IMR-90 (cell line): ENCODE measurements around the gene PYGB. TPM values are rescaled to one million over a fixed set of nuclear protein-coding genes. Genes with fewer than 3 reads are reported as not detected.

Source experiments
- ATAC-seq: fragments of 200-7000 bp; cut with Tn5 transposase; 2 replicates; pipeline ENCODE4 v1.9.1; 2020; ENCODE audit warnings: low read depth, mild to moderate bottlenecking, moderate library complexity
- BruUV-seq: library from RNA; stranded (reverse); fragments of 400-500 nt; replicated peaks from 2 replicates; lab custom pipeline; 2021; lab: Mats Ljungman, UMichigan
- CTCF ChIA-PET: fragments of 300-600 bp; formaldehyde crosslinking; extraction: SDS; loops from one replicate; lab custom pipeline; 2021; ENCODE audit warnings: antibody characterized with exemption; lab: Yijun Ruan, JAX
- POLR2A ChIA-PET: fragments of 300-600 bp; sonication (Branson Sonifier 250); formaldehyde crosslinking; loops from one replicate; lab custom pipeline; 2022; ENCODE audit warnings: antibody characterized with exemption; ENCODE audit not compliant: unreplicated experiment; lab: Charles Lee
- DNase-seq: peaks from one replicate; pipeline ENCODE4 v3.0.0; 2013
- H2AFZ ChIP-seq: replicated peaks from 2 replicates; pipeline ENCODE3; 2013; ENCODE audit warnings: low read length, mild to moderate bottlenecking; ENCODE audit not compliant: poor library complexity
- H2AK5ac ChIP-seq: 2 replicates; pipeline ENCODE4 v1.6.1; 2013; ENCODE audit warnings: low read depth, low read length, inconsistent platforms
- H2AK9ac ChIP-seq: replicated peaks from 2 replicates; pipeline ENCODE3; 2013; ENCODE audit warnings: mild to moderate bottlenecking, low read depth, low read length, moderate library complexity; ENCODE audit not compliant: poor library complexity
- H2BK120ac ChIP-seq: 2 replicates; pipeline ENCODE4 v1.6.1; 2013; ENCODE audit warnings: low read depth, low read length, inconsistent platforms
- H2BK15ac ChIP-seq: 3 replicates; pipeline ENCODE4 v1.6.1; 2013; ENCODE audit warnings: low read depth, low read length, inconsistent platforms
- H2BK20ac ChIP-seq: 2 replicates; pipeline ENCODE4 v1.6.1; 2013; ENCODE audit warnings: low read depth, mild to moderate bottlenecking, inconsistent platforms, low read length, moderate library complexity
- H2BK5ac ChIP-seq: 2 replicates; pipeline ENCODE4 v1.6.1; 2013; ENCODE audit warnings: mild to moderate bottlenecking, low read depth, low read length, inconsistent platforms; ENCODE audit not compliant: poor library complexity, severe bottlenecking
- H3K14ac ChIP-seq: replicated peaks from 2 replicates; pipeline ENCODE4 v1.6.1; 2013; ENCODE audit warnings: low read depth, low read length, inconsistent platforms
- H3K18ac ChIP-seq: 2 replicates; pipeline ENCODE4 v1.6.1; 2013; ENCODE audit warnings: low read depth, low read length, control low read depth
- H3K23ac ChIP-seq: 2 replicates; pipeline ENCODE4 v1.6.1; 2013; ENCODE audit warnings: low read depth, low read length, inconsistent platforms
- H3K27ac ChIP-seq: 2 replicates; pipeline ENCODE4 v1.5.1; 2013; ENCODE audit warnings: mild to moderate bottlenecking, control low read depth, low read length; ENCODE audit not compliant: insufficient read depth
- H3K27me3 ChIP-seq: 2 replicates; pipeline ENCODE4 v1.6.1; 2013; ENCODE audit warnings: low read length; ENCODE audit not compliant: control insufficient read depth, insufficient read depth
- H3K36me3 ChIP-seq: 2 replicates; pipeline ENCODE4 v1.6.1; 2013; ENCODE audit warnings: low read length, mixed read lengths; ENCODE audit not compliant: control insufficient read depth, insufficient read depth
- H3K4ac ChIP-seq: 2 replicates; pipeline ENCODE4 v1.6.1; 2013; ENCODE audit warnings: low read depth, low read length, inconsistent platforms
- H3K4me1 ChIP-seq: 2 replicates; pipeline ENCODE4 v1.6.1; 2013; ENCODE audit warnings: low read length, mixed read lengths; ENCODE audit not compliant: control insufficient read depth, insufficient read depth
- H3K4me2 ChIP-seq: 2 replicates; pipeline ENCODE4 v1.6.1; 2013; ENCODE audit warnings: low read depth, mild to moderate bottlenecking, control low read depth, low read length, moderate library complexity
- H3K4me3 ChIP-seq: 2 replicates; pipeline ENCODE4 v1.5.1; 2013; ENCODE audit warnings: low read depth, mild to moderate bottlenecking, control low read depth, low read length, moderate library complexity; ENCODE audit not compliant: insufficient read depth
- H3K56ac ChIP-seq: 2 replicates; pipeline ENCODE4 v1.6.1; 2013; ENCODE audit warnings: low read length, inconsistent platforms; ENCODE audit not compliant: insufficient read depth; ENCODE audit errors: extremely low read depth
- H3K79me1 ChIP-seq, 2 experiments: 2 replicates each; pipeline ENCODE4 v1.6.1; 2013; ENCODE audit warnings: low read length in 2 of 2, inconsistent platforms in 1 of 2, low read depth in 1 of 2
- H3K9ac ChIP-seq: 2 replicates; pipeline ENCODE4 v1.6.1; 2013; ENCODE audit warnings: low read depth, low read length, control low read depth
- H3K9me1 ChIP-seq: 2 replicates; pipeline ENCODE4 v1.6.1; 2013; ENCODE audit warnings: low read length, inconsistent platforms; ENCODE audit not compliant: insufficient read depth
- H3K9me3 ChIP-seq: 2 replicates; pipeline ENCODE4 v1.6.1; 2013; ENCODE audit warnings: low read length; ENCODE audit not compliant: control insufficient read depth, insufficient read depth
- H4K20me1 ChIP-seq: 2 replicates; pipeline ENCODE4 v1.6.1; 2013; ENCODE audit warnings: low read length, inconsistent platforms; ENCODE audit not compliant: insufficient read depth
- H4K5ac ChIP-seq: 2 replicates; pipeline ENCODE4 v1.6.1; 2013; ENCODE audit warnings: mild to moderate bottlenecking, low read depth, low read length, control low read depth
- H4K8ac ChIP-seq, 2 experiments: 2 replicates each; pipeline ENCODE4 v1.6.1; 2013; ENCODE audit warnings: low read depth in 2 of 2, low read length in 2 of 2, control low read depth in 1 of 2, inconsistent platforms in 1 of 2
- H4K91ac ChIP-seq: 2 replicates; pipeline ENCODE4 v1.6.1; 2013; ENCODE audit warnings: low read depth, low read length, inconsistent platforms; ENCODE audit not compliant: insufficient read depth
- MAZ ChIP-seq: IDR thresholded peaks from 2 replicates; pipeline ENCODE4 v1.6.1; 2012; ENCODE audit warnings: low read depth, mild to moderate bottlenecking, low read length, improper control_type of control experiment, moderate library complexity, borderline replicate concordance
- WGBS, 2 experiments: methylation state at CpG; one replicate each; pipeline versions ENCODE4 v1.1.5 to v1.1.7; 2013; ENCODE audit warnings: missing lambda C conversion rate in 2 of 2; ENCODE audit not compliant: insufficient read length in 1 of 2; ENCODE audit errors: extremely low coverage in 2 of 2; 5-methylcytosine and 5-hydroxymethylcytosine counted together
- dilution Hi-C: fragments of 300-500 bp; cut with HindIII; formaldehyde crosslinking; loops from one replicate; pipeline ENCODE4 v1.14.3; 2018; ENCODE audit warnings: low sequenced_read_pairs; ENCODE audit not compliant: unreplicated experiment
- in situ Hi-C: fragments of 300-500 bp; cut with MboI; formaldehyde crosslinking; loops from 3 replicates; pipeline ENCODE4 v1.14.3; 2019; ENCODE audit warnings: low sequenced_read_pairs, inconsistent platforms, mixed read lengths
- intact Hi-C: fragments of 100-400 bp; cut with micrococcal nuclease; formaldehyde crosslinking; loops from 2 replicates; pipeline ENCODE4 v1.10.0; 2022
- polyA plus RNA-seq, 3 experiments: library from polyadenylated mRNA; depleted of rRNA; stranded (reverse); fragments of >200 nt; gene quantifications; 2 replicates each; pipeline ENCODE4 v1.2.3, GENCODE V29; 2012; ENCODE audit warnings: low replicate concordance in 1 of 3
- total RNA-seq: library from RNA; depleted of rRNA; stranded (reverse); fragments of >200 nt; gene quantifications from 2 replicates; pipeline ENCODE4 v1.2.3, GENCODE V29; 2012
- TF ChIP-seq, protein P1 (sequence below): fragments of 150-350 bp; IDR thresholded peaks from 2 replicates; pipeline ENCODE4 v1.6.1; 2016; ENCODE audit warnings: low read depth, mild to moderate bottlenecking, low read length, moderate library complexity, borderline replicate concordance
- TF ChIP-seq, protein P2 (sequence below): conservative IDR thresholded peaks from 2 replicates; pipeline ENCODE4 v1.5.1; 2012; ENCODE audit warnings: mild to moderate bottlenecking, low read depth, low read length, improper control_type of control experiment

The PYGB gene
- total and polyA plus RNA-seq, 2 of the 4 experiments (the other 2 are of a cell fraction) = 72.4 to 83.1 TPM

GRCh38 chr20:25301357-25301920, 53.6 kb downstream of the PYGB start:
- Histone ChIP-seq H3K36me3 (peaks cover 45% of the 10 kb centered on the region), H3K4me3 (no peak overlapping the region), H2BK20ac (no peak overlapping the region), H2BK15ac (no peak overlapping the region), H3K14ac (no peak overlapping the region), H4K5ac (no peak overlapping the region), H3K56ac (no peak overlapping the region), H2BK120ac (no peak overlapping the region), H3K79me1 (peaks cover 0 to 33% of the 10 kb centered on the region in 2 experiments; a peak in 3 of 4 replicates), H2BK5ac (peak overlapping the region; percentile 15), H3K27me3 (no peaks in the 10 kb centered on the region), H3K23ac (no peak overlapping the region; the same call in 1 of the 2 replicates), H3K4ac (no peak overlapping the region), H2AFZ (peak overlapping the region; percentile 39), H3K9me3 (no peaks in the 10 kb centered on the region), H4K8ac (0 out of 4 replicates have a peak overlapping the region, but pooled peaks of 1 of the 2 experiments have one; percentile 13), H3K27ac (no peak overlapping the region), H3K9me1 (peaks cover 8% of the 10 kb centered on the region), H4K20me1 (peaks cover 5% of the 10 kb centered on the region; the same call in 1 of the 2 replicates), H3K9ac (no peak overlapping the region), H3K18ac (no peak overlapping the region), H2AK9ac (peak overlapping the region; percentile 19), H3K4me1 (peaks cover 10% of the 10 kb centered on the region), H3K4me2 (no peak overlapping the region), H2AK5ac (peak overlapping the region; percentile 21; the same call in 1 of the 2 replicates), H4K91ac (no peak overlapping the region)
- no TSS peak for BruUV-seq
- dilution Hi-C loops = no loop called here
- ChIA-PET POLR2A (no interaction called here), CTCF (interaction anchor here (0.6 kb wide), 1 partner anchor 703 kb away, joined by 3 read pairs; no protein-coding TSS in a partner anchor)
- 89% methylated on average over 3 of the region's 9 CpGs; no CpG with 5 or more reads in 1 of the 2 experiments for WGBS, 2 experiments
- ATAC-seq (no peak), DNase-seq (no peak)
- intact Hi-C loops = no loop called here
- TF ChIP-seq, protein P1, sequence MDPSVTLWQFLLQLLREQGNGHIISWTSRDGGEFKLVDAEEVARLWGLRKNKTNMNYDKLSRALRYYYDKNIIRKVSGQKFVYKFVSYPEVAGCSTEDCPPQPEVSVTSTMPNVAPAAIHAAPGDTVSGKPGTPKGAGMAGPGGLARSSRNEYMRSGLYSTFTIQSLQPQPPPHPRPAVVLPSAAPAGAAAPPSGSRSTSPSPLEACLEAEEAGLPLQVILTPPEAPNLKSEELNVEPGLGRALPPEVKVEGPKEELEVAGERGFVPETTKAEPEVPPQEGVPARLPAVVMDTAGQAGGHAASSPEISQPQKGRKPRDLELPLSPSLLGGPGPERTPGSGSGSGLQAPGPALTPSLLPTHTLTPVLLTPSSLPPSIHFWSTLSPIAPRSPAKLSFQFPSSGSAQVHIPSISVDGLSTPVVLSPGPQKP = no peak
- no peak for TF ChIP-seq MAZ
- TF ChIP-seq, protein P2, sequence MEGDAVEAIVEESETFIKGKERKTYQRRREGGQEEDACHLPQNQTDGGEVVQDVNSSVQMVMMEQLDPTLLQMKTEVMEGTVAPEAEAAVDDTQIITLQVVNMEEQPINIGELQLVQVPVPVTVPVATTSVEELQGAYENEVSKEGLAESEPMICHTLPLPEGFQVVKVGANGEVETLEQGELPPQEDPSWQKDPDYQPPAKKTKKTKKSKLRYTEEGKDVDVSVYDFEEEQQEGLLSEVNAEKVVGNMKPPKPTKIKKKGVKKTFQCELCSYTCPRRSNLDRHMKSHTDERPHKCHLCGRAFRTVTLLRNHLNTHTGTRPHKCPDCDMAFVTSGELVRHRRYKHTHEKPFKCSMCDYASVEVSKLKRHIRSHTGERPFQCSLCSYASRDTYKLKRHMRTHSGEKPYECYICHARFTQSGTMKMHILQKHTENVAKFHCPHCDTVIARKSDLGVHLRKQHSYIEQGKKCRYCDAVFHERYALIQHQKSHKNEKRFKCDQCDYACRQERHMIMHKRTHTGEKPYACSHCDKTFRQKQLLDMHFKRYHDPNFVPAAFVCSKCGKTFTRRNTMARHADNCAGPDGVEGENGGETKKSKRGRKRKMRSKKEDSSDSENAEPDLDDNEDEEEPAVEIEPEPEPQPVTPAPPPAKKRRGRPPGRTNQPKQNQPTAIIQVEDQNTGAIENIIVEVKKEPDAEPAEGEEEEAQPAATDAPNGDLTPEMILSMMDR = no peak
- in situ Hi-C loops = loop anchor here (25.0 kb wide), 2 partner anchors 236 to 386 kb away; partner anchors contain the start of gene ZNF337
